Stimulated activated CD8-positive, alpha-beta memory T cell treated with anti-CD3 and anti-CD28 coated beads, Interleukin-4, amount 100 ng/mL, for 4 hours (primary cell): ENCODE results near the gene CCSER2.
"Not testable (repeated sequence)": the region's sequence is repeated elsewhere in the genome, so short reads cannot be mapped to it uniquely, and the experiment has no call there.

Experiments
- DNase-seq, 2 donors: peaks; one replicate each; pipeline ENCODE4 v3.0.0-alpha.2; 2020; ENCODE audit warnings: low read depth in 2 of 2, low spot score in 1 of 2

The CCSER2 gene

DNA sequence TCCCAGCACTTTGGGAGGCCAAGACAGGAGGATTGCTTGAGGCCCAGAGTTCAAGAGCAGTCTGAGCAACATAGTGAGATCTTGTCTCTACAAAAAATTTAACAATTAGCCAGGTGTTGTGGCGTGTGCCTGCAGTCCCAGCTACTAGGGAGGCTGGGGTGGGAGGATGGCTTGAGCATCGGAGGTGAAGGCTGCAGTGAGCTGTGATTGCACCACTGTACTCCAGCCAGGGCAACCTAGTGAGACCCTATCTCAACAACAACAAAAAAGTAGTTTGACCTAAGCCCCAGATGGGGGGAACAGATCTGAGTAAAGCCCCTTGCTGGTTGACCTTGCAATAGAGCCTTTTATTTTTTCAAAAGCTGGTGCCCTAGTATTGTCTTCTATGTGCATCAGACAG lies 15.6 kb upstream of the CCSER2 start:
- no peak for DNase-seq

DNA sequence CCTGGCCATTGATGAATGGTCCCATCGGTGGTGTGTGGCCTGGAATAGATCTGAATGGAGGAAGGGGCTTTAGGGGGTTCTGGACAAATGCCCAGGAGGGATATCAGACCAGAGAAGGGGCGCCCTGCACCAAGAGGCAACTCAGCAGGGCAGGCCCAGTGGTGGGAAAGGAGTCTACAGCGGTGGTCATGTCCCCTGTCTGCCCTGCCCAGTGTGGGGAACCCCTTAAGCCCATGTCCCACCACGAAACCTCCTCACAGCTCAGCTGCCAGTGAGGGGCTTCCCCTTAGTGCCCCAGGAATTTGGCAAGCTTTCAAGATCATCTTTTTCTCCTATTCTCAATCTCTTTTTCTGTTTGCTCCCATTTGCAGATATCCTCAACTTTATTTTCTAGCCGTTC lies 14.1 kb upstream of the CCSER2 start:
- no peak for DNase-seq

DNA sequence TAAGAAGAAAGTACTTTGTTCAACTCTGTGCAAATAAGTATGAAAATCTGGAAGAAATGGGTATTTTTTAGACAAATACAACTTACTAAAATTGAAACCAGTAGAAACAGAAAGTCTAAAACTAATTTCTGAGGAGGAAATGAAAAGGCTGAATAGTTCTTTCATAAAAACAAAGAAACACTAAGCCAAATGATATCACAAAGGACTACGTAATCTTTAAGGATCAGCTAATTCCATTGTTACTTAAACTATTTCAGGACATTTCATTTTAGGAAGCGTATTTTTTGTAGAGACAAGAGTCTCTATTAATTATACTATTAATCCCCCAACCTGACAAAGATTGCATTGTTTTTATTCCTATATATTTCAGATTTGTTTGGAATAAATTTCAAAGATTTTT lies 11.2 kb upstream of the CCSER2 start:
- DNase-seq: no peak

DNA sequence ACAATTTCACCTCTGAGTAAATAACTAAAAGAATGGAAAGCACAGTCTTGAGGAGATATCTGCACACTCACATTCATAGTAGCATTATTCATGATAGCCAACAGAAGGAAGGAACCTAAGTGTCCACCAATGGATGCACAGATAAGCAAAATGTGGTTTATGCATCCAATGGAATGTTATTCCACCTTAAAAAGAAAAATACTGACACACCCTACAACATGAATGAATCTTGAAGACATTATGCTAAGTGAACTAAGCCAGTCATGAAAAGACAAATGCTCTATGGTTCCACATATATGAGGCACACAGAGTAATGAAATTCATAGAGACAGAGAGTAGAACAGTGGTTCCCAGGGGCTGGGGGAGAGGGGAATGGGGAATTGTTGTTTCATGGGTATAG lies 6.5 kb upstream of the CCSER2 start:
- DNase-seq: no peak

DNA sequence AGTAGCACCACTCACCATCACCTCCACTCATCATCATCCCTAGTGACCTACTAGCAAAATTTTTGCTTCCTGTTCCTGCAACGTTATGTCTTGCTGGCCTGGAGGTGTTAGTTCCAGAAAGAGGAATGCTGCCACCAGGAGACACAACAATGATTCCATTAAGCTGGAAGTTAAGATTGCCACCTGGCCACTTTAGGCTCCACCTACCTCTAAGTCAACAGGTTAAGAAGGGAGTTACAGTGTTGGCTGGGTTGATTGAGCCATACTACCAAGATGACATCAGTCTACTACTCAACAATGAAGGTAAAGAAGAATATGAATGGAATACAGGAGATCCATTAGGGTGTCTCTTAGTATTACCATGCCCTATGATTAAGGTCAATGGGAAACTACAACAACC lies 4.8 kb upstream of the CCSER2 start:
- DNase-seq: not testable (repeated sequence)

DNA sequence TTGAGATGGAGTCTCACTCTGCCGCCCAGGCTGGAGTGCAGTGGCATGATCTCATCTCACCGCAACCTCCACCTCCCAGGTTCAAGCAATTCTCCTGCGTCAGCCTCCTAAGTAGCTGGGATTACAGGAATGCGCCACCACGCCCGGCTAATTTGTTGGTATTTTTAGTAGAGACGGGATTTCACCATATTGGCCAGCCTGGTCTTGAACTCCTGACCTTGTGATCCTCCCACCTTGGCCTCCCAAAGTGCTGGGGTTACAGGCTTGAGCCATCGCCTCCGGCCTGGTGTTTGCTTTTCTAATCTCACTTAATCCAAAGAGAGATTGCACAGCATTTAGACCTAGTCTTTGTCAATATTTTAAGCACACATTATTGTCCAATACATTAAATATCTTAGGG lies 1.4 kb upstream of the CCSER2 start:
- DNase-seq: not testable (repeated sequence)

DNA sequence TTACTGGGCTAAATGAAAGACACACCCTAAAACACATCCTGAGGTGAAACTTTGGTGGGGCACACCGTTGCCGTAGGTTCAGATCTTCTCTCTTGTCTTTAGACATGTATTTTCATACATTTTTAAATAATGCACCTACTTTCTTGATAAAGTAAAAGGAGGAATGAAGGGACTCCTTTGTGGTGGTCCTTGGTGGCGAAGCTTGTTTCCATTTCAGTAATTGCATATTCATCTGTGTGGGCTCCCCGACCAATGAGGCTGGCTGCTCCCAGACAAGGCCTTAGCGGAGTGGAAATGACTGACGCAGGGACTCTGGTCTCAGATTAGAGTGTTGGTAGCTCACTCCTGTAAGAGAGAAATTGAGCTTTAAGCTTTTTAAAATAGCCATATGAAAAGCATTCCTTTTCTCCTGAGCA lies 815 bp downstream of the CCSER2 start:
- DNase-seq: no peak

DNA sequence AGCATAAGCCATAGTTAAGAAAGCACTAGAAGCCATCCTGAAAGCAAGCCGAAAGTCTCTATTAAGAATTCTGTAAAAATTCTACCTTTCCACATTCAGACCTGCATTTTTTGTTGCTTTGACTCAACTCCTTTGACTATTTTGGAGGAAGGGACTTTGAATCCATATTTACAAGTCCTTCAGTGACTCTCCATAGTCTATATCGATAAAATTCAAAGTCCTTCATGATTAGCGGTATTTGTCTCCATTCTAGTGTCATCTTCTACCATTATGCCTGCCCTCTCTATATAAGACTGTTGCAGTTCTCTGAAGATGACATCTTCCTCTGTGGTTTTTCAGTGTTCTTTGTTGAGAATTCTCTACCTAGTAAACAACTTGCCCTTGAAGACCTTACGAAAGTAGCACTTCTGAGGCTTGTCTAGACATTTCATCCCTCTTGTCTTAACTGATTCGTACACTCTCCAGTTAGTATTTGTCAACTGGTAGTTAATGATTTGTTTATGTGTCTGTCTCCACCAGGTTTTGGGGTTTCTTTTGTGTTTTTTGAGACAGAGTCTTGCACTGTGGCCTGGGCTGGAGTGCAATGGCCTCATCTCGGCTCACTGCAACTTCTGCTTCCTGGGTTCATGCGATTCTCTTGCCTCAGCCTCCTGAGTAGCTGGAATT lies 1.7 kb downstream of the CCSER2 start:
- DNase-seq: no peak

DNA sequence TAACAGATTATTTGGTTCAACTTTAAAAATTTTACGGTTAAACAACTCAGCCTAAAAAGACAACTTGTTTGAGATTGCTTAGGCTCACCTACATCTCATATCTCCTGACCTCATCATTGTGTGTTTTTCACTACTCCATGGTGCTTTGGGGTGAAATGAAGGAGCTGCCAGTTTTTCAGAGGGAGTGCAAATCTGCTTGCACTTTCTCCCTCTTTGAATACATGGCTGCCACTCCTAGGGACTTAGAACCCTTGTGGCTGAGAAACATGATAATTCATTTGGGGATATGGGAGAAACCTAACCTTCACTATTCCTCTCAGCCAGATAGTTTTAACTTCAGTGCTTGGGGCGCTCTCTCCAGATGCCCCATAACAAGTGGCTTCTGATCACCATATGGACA lies 2.7 kb downstream of the CCSER2 start:
- DNase-seq: no peak

DNA sequence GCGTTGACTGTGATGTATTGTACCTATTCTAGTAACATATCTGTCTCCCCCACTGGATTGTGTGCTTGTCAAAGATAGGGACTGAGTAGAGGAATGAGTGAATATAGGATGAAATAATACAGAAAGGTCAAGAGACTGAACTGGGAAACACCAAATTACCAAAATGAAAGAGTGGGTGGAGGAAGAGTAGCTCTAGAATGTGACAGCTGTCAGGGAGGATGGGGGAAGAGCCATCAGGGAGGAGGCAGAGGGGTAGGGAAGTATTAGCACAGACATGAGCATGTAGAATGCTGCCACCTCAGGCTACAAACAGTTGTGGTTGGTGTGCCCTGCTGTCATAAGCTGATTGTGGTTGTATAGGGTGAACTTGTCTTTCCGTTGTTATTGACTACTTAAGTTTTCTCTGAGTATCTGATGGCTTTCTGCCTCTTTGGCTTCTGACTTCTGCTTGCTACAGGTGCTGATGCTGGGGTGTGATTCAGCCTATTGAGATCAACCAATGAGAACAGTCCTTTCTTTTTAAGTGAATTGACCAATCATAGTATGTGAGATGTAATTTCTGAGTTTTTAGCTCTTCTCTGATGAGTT lies 5.6 kb downstream of the CCSER2 start:
- DNase-seq: peak; percentile 37 to 50

DNA sequence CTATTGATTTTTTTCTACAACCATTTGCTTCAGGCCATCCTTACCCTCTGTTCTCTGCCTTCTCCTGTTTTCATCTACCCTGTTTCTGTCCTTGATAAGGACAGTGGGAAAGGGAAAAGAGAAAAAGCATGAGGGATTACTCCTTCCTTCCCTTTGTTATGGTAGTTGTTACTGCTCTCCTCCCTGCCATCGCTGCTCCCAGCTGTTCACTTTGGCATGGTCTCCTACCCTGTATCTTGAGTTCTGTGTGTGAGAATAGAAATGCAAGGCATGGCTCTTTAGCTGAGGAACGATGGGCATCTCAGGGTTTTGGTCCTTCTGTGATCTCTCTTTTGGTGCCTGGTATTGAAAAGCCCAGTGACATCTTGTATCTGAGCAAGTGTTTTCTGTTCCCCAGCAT lies 6.4 kb downstream of the CCSER2 start:
- DNase-seq: no peak

DNA sequence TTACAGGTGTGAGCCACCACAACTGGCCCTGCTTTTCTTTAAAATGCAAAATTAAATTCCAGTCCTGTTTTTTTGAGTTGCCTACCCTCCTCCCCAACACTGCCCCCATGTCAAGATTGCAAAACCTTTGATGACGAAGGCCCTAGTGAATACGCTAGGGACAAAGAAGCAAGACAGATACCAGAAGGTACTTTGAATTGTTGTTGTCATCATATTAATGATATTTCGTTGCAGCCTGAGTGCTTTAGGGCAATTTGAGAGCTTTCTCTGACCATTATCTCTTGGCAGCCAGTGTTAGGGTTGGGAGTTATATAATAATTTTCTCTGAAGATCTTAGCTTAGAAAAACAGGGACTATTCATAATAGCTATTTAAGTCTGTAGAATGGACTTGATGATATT lies 7.1 kb downstream of the CCSER2 start:
- no peak for DNase-seq

DNA sequence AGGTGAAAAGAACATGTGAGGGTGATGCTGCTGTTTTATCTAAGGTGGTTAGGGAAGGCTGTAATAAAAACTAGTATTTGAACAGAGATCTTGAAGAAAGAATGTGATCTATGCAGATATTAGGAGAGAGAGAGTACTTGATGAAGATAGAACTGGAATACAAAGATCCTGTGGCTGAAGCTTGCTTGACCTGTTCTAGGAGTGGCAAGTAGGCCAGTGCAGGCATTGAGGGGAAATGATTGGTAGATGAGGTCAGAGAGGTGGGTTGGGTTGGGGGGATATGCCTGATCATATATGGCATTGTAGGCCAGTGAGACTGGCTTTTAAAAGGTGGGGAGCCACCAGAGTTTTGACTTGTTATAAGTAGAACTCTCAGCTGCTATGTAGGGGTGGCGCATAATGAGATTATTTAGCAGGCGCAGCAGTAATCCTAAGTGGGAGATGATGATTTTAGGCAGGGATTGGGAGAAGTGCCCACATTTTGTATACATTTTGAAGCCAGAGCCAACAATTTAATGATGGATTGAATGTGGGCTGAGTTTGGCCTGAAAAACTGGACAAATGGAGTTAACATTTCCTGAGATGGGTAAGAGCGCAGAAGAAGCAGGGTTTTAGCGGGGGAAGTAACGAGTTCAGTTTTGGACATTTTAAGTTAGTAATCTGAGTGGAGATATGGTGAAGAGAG lies 8.2 kb downstream of the CCSER2 start:
- DNase-seq: no peak

DNA sequence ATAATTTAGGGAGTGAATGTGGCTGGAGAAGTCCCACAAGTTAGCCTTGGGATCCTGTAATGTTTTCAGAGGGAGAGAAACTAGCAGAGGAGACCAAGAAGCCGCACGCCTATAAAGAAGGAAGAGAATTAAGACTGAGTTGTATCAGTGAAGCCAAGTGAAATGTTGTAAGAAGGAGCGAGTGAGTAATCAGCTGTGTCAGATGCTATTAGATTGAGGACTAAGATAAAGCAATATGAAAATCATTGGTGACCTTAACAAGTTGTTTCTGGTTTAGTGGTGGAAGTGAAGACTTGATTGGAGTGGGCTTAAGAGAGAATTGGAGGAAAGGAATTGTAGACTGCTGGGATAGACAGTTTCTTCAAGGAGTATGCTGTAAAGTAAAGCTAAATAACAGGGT lies 8.8 kb downstream of the CCSER2 start:
- no peak for DNase-seq

DNA sequence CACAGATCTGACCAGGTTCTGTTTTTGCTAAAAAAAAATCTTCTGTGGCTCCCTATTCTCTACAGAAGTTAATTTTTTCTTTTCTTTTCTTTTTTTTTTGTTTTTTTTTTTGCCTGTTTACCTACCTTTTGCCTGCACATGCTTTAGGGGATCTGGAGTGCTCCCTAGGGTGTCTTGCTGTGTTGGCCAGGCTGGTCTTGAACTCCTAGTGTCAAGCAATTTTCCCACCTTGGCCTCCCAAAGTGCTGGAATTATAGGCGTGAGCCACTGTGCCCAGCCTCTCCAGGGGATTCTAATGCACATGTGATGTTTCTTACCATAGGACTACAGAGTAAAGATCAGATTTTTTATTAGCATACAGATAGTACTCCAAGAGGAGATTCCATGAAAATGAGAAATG lies 10.6 kb downstream of the CCSER2 start:
- DNase-seq: no peak

DNA sequence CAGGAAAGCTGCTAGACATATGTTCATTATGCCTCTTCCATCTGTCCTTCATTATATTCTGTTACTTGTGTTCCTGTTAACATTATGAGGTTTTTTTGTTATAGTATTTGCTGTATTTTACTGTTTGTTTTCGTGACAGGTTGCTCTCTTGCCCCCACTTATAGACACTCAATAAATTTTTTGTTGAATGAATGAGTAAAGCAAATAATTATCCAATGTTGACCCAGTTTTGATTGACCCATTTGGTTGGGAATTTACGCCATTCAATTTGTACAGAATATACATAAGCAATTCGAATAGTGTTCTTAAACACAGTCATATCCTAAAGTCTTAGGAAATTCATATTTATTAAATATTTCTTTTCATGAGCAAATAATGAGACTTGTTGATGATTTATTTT lies 11.8 kb downstream of the CCSER2 start:
- DNase-seq: no peak

DNA sequence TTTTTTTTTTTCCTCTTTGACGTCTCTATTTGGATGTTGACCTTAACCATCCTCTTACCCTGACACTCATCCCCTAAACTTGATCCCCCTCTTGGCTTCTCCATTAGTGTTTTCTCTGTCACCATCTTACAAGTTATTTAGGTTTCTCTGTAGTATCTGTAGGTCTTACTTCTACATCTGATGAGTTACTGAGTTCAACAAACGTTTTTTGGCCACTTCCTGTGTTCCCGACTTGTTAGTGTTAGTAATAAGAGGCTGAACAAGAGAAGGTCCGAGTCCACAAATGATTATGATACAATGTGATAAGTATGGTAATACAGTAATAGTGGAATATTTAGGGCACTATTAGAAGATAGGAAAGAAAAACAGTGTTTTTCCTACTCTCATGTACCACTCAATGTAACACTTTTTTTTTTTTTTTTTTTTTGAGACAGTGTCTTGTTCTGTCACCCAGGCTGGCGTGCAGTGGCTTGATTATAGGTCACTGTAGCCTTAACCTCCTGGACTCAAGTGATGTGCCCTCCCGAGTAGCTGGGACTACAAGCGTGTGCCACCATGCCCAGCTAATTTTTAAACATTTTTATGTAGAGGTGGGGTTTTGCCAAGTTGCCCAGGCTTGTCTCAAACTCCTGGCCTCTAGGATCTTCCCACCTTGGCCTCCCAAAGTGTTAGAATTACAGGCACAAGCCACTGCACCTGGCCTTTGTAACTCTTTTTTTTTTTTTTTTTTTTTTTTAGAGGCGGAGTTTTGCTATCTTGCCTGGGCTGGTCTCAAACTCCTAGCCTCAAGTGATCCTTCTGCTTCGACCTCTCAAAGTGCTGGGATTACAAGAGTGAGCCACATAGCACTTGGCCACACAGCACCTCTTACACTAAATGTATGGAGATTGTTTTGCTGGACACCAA lies 12.5 kb downstream of the CCSER2 start:
- no peak for DNase-seq

DNA sequence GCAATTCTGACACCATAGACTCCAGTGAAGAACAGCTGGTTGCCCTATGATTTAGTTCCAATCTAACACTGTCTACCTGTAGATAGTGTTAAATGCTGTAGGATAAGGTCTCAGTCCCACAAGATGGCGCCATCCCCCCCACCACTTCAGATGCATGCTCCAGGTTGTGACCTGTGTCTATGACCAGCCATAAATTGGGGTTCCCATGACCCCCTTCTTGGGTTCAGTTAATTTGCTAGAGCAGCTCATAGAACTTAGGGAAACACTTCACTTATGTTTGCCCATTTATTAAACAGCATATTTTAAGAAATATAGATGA lies 13.1 kb downstream of the CCSER2 start:
- DNase-seq: no peak

DNA sequence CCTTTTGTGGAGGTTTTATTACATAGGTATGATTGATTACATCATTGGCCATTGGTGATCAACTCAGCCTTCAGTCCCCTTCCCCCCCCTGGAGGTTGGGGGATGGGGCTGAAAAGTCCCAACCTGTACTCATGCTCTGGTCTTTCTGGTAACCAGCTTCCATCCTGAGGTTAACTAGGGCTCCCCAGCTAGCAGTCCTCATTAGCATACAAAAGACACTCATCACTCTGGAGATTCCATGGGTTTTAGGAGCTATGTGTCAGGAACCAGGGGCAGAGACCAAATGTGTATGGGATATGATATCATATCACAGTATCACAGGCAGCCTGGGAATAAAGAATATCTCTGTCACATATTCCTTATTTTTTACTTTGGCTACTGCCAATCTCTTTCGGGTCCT lies 13.6 kb downstream of the CCSER2 start:
- DNase-seq: no peak

DNA sequence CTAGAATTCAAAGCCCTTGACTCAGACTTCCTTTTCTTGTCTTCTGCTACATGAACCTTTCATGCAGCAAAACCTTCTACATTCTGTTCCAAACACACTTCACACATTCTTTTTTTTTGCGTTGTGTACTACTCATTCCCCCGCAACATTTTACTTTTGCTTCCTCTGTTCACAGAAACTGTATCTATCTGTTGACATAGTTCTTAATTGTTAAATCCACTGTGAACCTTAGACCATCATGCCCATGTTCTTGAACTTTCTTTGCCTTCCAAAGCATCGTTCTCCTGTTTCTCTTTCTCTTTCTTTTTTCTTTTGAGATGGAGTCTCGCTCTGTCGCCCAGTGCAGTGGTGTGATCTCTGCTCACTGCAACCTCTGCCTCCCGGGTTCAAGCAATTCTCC lies 14.2 kb downstream of the CCSER2 start:
- DNase-seq: no peak

DNA sequence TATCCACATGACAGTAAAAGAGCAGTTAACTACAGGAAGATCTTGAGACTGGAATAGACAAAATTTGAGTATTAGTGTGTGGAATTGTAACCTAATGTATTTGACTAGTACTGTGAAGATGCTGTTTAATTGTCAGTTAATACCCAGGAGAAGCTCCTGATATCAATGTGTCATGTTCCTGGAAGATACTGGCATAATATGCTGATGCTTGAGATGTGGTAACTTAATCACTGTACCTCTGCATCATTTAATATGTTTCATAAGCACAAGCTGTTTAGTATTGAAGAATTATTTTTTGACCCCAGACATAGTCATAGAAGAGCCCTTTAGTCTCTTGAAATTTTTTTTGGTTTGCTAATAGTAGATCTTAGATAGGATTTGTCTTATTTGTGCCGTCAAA lies 15.4 kb downstream of the CCSER2 start:
- no peak for DNase-seq

DNA sequence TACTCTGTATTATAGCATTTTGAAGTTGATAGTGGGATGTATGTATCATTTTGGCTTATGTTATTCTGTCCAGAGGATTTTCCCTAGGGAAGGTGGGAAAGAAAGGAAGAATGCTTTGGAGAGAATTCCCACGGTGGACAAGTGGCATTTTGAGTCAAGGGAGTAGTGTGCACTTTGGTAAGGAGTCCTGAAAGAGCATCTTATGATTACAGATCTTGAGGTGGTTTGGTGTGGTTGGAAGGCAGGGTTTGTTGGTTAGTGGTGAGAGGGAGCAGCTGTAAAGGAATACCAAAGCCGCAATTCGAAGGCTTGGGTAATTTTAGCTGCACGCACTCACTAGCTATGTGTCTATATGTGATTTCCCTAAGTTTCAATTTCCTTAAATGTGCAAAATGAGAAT lies 16.1 kb downstream of the CCSER2 start:
- no peak for DNase-seq
